ENCODE results near the gene ARL5B.
A peak's percentile ranks its signal among the peaks of the same experiment; 100 is the strongest.

The ARL5B gene

GRCh38 chr10:18659819-18660535 is 746 bp downstream of the ARL5B start:
- peak; percentile 30 for DNase-seq

- DNase-seq = no peak
Measured at GRCh38 chr10:18660816-18661431, 1.7 kb downstream of the ARL5B start.

GRCh38 chr10:18664841-18665478 is 5.7 kb downstream of the ARL5B start:
- DNase-seq = no peak

GRCh38 chr10:18665815-18666558 is 6.8 kb downstream of the ARL5B start:
- DNase-seq = no peak

- no peak for DNase-seq
Measured at GRCh38 chr10:18666810-18667209, 7.6 kb downstream of the ARL5B start.

- no peak for DNase-seq
Measured at GRCh38 chr10:18668026-18668425, 8.8 kb downstream of the ARL5B start.

- no peak for DNase-seq
Measured at GRCh38 chr10:18675086-18675801, 16.0 kb downstream of the ARL5B start.

GRCh38 chr10:18680754-18681153 is 21.5 kb downstream of the ARL5B start:
- no peak for DNase-seq

- no peak for DNase-seq
Measured at GRCh38 chr10:18681366-18681765, 22.1 kb downstream of the ARL5B start.

- DNase-seq = no peak
Measured at GRCh38 chr10:18681971-18682411, 22.8 kb downstream of the ARL5B start.

- DNase-seq = no peak
Measured at GRCh38 chr10:18683427-18683826, 24.2 kb downstream of the ARL5B start.

- no peak for DNase-seq
Measured at GRCh38 chr10:18684416-18684815, 25.2 kb downstream of the ARL5B start.

- DNase-seq = no peak
Measured at GRCh38 chr10:18684953-18685352, 25.7 kb downstream of the ARL5B start.

GRCh38 chr10:18685555-18685954 is 26.3 kb downstream of the ARL5B start:
- no peak for DNase-seq

GRCh38 chr10:18687195-18687594 is 28.0 kb downstream of the ARL5B start:
- no peak for DNase-seq

- DNase-seq = no peak
Measured at GRCh38 chr10:18687706-18688105, 28.5 kb downstream of the ARL5B start.

GRCh38 chr10:18689498-18689897 is 30.3 kb downstream of the ARL5B start:
- no peak for DNase-seq

- no peak for DNase-seq
Measured at GRCh38 chr10:18690541-18690940, 31.3 kb downstream of the ARL5B start.

GRCh38 chr10:18699849-18700840 is 40.9 kb downstream of the ARL5B start:
- peak; percentile 54 for DNase-seq

- DNase-seq = no peak
Measured at GRCh38 chr10:18703521-18703920, 44.3 kb downstream of the ARL5B start.

GRCh38 chr10:18710201-18710653 is 51.0 kb downstream of the ARL5B start:
- no peak for DNase-seq
